ENCODE measurements around the gene C3orf22.

The C3orf22 gene

GRCh38 chr3:126512026-126512425 lies 46.7 kb downstream of the C3orf22 start:
- Histone ChIP-seq H3K4me3 (ENCODE audit: low read depth, low read length) (no peak overlapping the region), H3K9me3 (ENCODE audit: control insufficient read depth, low read length) (no peaks in the 10 kb centered on the region), H3K9ac (no peak overlapping the region), H3K27me3 (ENCODE audit: control insufficient read depth, insufficient read depth, low read length) (no peaks in the 10 kb centered on the region), H3K27ac (no peak overlapping the region), H3K79me2 (no peaks in the 10 kb centered on the region), H3K4me2 (ENCODE audit: low read length) (no peak overlapping the region), H3K36me3 (ENCODE audit: control insufficient read depth, insufficient read depth, low read length) (no peaks in the 10 kb centered on the region), H2AFZ (no peak overlapping the region), H3K4me1 (no peaks in the 10 kb centered on the region)
- no peak for TF ChIP-seq CTCF (IDR thresholded peaks at IDR 0.05)

- Histone ChIP-seq H3K4me2 (ENCODE audit: low read length) (no peak overlapping the region), H3K9me3 (ENCODE audit: control insufficient read depth, low read length) (no peaks in the 10 kb centered on the region), H3K9ac (no peak overlapping the region), H2AFZ (no peak overlapping the region), H3K4me3 (ENCODE audit: low read depth, low read length) (no peak overlapping the region), H3K4me1 (no peaks in the 10 kb centered on the region), H3K36me3 (ENCODE audit: control insufficient read depth, insufficient read depth, low read length) (no peaks in the 10 kb centered on the region), H3K27ac (no peak overlapping the region), H3K79me2 (no peaks in the 10 kb centered on the region), H3K27me3 (ENCODE audit: control insufficient read depth, insufficient read depth, low read length) (no peaks in the 10 kb centered on the region)
- TF ChIP-seq CTCF (IDR thresholded peaks at IDR 0.05) = no peak
These were observed 47.4 kb downstream of the C3orf22 start for GRCh38 chr3:126511291-126511690.

GRCh38 chr3:126510308-126510910 lies 48.3 kb downstream of the C3orf22 start:
- no peak overlapping the region for H3K9ac ChIP-seq
- H3K36me3 ChIP-seq (ENCODE audit: control insufficient read depth, insufficient read depth, low read length) = no peaks in the 10 kb centered on the region
- H3K27me3 ChIP-seq (ENCODE audit: control insufficient read depth, insufficient read depth, low read length) = no peaks in the 10 kb centered on the region
- no peak overlapping the region for H3K27ac ChIP-seq
- H3K4me1 ChIP-seq = no peaks in the 10 kb centered on the region
- H3K4me3 ChIP-seq (ENCODE audit: low read depth, low read length) = no peak overlapping the region
- no peak for TF ChIP-seq CTCF (IDR thresholded peaks at IDR 0.05)
- no peaks in the 10 kb centered on the region for H3K79me2 ChIP-seq
- no peak overlapping the region for H3K4me2 ChIP-seq (ENCODE audit: low read length)
- H2AFZ ChIP-seq = no peak overlapping the region
- H3K9me3 ChIP-seq (ENCODE audit: control insufficient read depth, low read length) = no peaks in the 10 kb centered on the region

GRCh38 chr3:126509597-126510307 lies 49.0 kb downstream of the C3orf22 start:
- Histone ChIP-seq H3K9ac (no peak overlapping the region), H3K27ac (no peak overlapping the region), H3K36me3 (ENCODE audit: control insufficient read depth, insufficient read depth, low read length) (no peaks in the 10 kb centered on the region), H3K4me1 (no peaks in the 10 kb centered on the region), H3K4me3 (ENCODE audit: low read depth, low read length) (no peak overlapping the region), H3K27me3 (ENCODE audit: control insufficient read depth, insufficient read depth, low read length) (no peaks in the 10 kb centered on the region), H3K9me3 (ENCODE audit: control insufficient read depth, low read length) (no peaks in the 10 kb centered on the region), H2AFZ (no peak overlapping the region), H3K4me2 (ENCODE audit: low read length) (no peak overlapping the region), H3K79me2 (no peaks in the 10 kb centered on the region)
- no peak for TF ChIP-seq CTCF (IDR thresholded peaks at IDR 0.05)

GRCh38 chr3:126508564-126508964 lies 50.2 kb downstream of the C3orf22 start:
- no peak overlapping the region for H3K4me3 ChIP-seq (ENCODE audit: low read depth, low read length)
- H3K79me2 ChIP-seq = no peaks in the 10 kb centered on the region
- H3K9me3 ChIP-seq (ENCODE audit: control insufficient read depth, low read length) = no peaks in the 10 kb centered on the region
- TF ChIP-seq CTCF (IDR thresholded peaks at IDR 0.05) = no peak
- H3K27me3 ChIP-seq (ENCODE audit: control insufficient read depth, insufficient read depth, low read length) = no peaks in the 10 kb centered on the region
- no peak overlapping the region for H2AFZ ChIP-seq
- no peak overlapping the region for H3K4me2 ChIP-seq (ENCODE audit: low read length)
- no peak overlapping the region for H3K9ac ChIP-seq
- no peaks in the 10 kb centered on the region for H3K4me1 ChIP-seq
- H3K27ac ChIP-seq = no peak overlapping the region
- no peaks in the 10 kb centered on the region for H3K36me3 ChIP-seq (ENCODE audit: control insufficient read depth, insufficient read depth, low read length)
